HL-60/S4 (cell line): ENCODE data around the gene SLX4.
"Not testable (repeated sequence)": the region's sequence is repeated elsewhere in the genome, so short reads cannot be mapped to it uniquely, and the experiment has no call there.

Experiments used
- in situ Hi-C: fragments of 300-500 bp; cut with MboI; formaldehyde crosslinking; loops from 2 replicates; pipeline ENCODE4 v1.14.3; 2022; ENCODE audit warnings: low sequenced_read_pairs

The SLX4 gene

GRCh38 chr16:3611146-3611975 is at the start of gene SLX4:
Gene SLX4 (minus strand): TSS chr16:3611606. CDS start chr16:3608964, 2,642 bp downstream.
- in situ Hi-C loops = no loop called here

GRCh38 chr16:3659251-3659650 is 47.8 kb upstream of the SLX4 start:
- in situ Hi-C loops = no loop called here

- in situ Hi-C loops = no loop called here
Measured at GRCh38 chr16:3656491-3657468, 45.4 kb upstream of the SLX4 start.

GRCh38 chr16:3656160-3656490 is 44.7 kb upstream of the SLX4 start:
- in situ Hi-C loops = not testable (repeated sequence)

GRCh38 chr16:3655396-3656159 is 44.2 kb upstream of the SLX4 start:
- in situ Hi-C loops = no loop called here

GRCh38 chr16:3655030-3655395 is 43.6 kb upstream of the SLX4 start:
- in situ Hi-C loops = no loop called here

- in situ Hi-C loops = no loop called here
Measured at GRCh38 chr16:3654249-3654991, 43.0 kb upstream of the SLX4 start, which contains the start of gene DNASE1. Gene DNASE1 (plus strand): TSS chr16:3654691. CDS start chr16:3655374, 683 bp downstream.

- in situ Hi-C loops = no loop called here
Measured at GRCh38 chr16:3652373-3653195, 41.2 kb upstream of the SLX4 start.

GRCh38 chr16:3651461-3652372 is 40.3 kb upstream of the SLX4 start:
- in situ Hi-C loops = no loop called here

GRCh38 chr16:3650631-3651265 is 39.3 kb upstream of the SLX4 start:
- in situ Hi-C loops = no loop called here

GRCh38 chr16:3646348-3646920 is 35.0 kb upstream of the SLX4 start:
- in situ Hi-C loops = no loop called here

- in situ Hi-C loops = no loop called here
Measured at GRCh38 chr16:3645504-3646347, 34.3 kb upstream of the SLX4 start.

- in situ Hi-C loops = no loop called here
Measured at GRCh38 chr16:3645108-3645503, 33.7 kb upstream of the SLX4 start.

GRCh38 chr16:3643095-3643730 is 31.8 kb upstream of the SLX4 start:
- in situ Hi-C loops = no loop called here

- in situ Hi-C loops = no loop called here
Measured at GRCh38 chr16:3642397-3643094, 31.1 kb upstream of the SLX4 start.
